A172 (cell line): ENCODE measurements around the gene STK26. TPM values are rescaled to one million over a fixed set of nuclear protein-coding genes. Genes with fewer than 3 reads are reported as not detected.
"Not testable (repeated sequence)": the region's sequence is repeated elsewhere in the genome, so short reads cannot be mapped to it uniquely, and the experiment has no call there.

Experiments
- DNase-seq: peaks from one replicate; pipeline ENCODE4 v3.0.0-alpha.2; 2015; ENCODE audit warnings: low spot score
- total RNA-seq: library from RNA; depleted of rRNA; stranded (reverse); fragments of >200 nt; shearing (Covaris generic); gene quantifications from 2 replicates; pipeline ENCODE4 v1.2.3, GENCODE V29; 2014; rRNA removed

Gene STK26
- 10.0 and 14.5 TPM in 2 replicates for total RNA-seq

- peak; percentile 11 for DNase-seq
Observed at GRCh38 chrX:132022967-132023895, at the start of gene STK26. TSS of gene STK26 (plus strand) at chrX:132023302. CDS start at chrX:132023618, 316 bp downstream.

- no peak for DNase-seq
Observed at GRCh38 chrX:131975851-131976250, 47.3 kb upstream of the STK26 start.

DNA sequence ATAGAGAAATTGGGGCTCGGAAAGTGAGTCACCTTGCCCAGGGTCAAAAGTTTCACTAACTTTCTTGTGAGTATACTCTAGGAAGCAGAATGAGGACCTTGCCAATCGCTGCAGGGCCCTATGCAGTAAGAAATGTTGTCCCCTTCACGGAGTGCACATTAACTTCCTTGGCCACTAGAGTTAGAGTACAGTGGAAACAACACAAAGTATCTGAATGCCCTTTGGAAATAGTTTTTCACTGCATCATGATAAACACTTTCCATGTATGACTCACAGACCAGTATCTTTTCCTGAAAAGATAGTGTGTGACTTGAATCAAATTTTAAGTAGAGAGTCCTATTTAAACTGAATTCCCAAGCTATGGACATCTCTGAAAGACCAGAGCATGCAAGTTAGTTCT, 45.5 kb upstream of the STK26 start:
- no peak for DNase-seq

DNA sequence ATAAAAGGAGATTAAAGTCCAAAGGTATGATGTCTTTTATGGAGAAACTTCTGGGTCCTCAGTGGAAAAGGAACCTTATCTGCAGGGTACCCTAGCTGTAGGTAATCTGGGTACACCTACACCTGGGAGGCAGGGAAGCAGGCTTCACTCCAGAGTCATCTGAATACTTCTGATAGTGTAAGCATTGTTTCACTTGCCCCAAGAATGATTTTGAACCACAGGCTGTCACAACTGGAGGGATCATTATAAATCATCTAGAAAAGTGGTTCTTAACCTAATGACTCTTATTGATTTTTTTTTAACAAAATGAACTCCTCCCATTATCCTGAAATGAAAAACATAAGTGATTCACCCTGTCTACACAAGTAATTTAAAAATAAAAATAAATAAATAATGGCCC, 44.0 kb upstream of the STK26 start:
- no peak for DNase-seq

DNA sequence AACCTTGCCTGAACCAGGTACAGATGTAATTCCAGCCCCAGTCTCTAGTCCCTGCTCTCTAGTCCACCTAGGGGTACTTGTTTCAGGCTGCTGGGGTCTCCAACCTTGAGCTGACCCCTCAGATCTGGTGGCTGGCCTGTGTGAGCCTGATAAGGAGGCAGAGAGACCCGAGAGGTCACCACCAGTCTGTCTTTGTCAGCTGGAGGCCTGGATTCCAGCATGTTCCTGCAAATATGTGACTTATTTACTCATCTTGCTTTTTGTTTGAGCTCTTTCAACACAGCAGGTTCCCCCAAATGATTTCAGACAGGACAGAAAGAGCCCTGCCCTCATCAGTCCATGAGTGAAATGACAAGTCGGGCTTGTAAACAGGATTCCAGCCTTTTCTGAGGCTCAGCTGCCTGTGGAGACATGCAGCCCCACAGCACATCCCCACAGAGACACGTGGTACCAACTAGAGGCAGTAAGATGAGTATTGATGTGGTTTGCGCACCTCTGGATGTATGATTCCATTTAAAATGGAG, 37.5 kb upstream of the STK26 start:
- DNase-seq, result no peak

- DNase-seq, result no peak
Observed at GRCh38 chrX:131987252-131987651, 35.9 kb upstream of the STK26 start.

GRCh38 chrX:131988236-131988635, 34.9 kb upstream of the STK26 start:
- DNase-seq, result no peak

DNA sequence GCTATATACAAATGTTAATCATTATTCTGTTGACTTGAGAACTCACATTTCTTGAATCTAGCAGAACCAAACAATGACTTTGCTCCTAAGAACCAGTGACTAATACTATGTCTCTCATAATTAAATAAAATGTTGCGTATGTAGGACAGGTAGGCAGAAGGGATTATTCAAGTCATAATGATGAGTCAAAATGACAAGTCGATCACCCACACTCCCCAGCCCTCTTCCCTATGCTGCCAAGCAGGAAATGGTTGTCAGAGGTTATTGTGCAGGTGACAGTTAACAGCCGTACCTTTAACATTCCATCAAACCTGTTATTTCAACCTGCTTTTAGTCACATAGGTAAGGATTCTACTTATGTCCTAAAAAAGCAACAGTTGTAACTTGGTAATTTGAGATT, 22.0 kb upstream of the STK26 start:
- DNase-seq, result no peak

- no peak for DNase-seq
Observed at GRCh38 chrX:132004728-132005127, 18.4 kb upstream of the STK26 start.

DNA sequence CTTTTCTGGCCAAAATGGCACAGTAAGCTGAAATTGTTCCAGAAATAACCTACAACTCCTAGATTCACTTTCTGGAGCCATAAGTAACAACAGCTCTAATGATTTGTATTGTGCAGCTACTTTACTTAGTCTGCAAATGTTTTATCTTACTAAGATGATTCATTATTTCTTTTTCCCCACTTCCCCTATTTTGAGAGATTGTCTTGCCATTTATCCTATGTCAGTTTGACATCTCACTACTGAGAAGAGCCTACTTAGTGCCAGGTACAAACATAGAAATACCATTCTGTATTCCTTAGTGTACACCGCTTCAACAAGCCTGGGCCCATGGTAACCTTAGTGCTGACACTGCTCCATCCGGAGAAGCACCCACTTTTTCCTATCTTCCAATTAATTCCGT, 13.8 kb upstream of the STK26 start:
- no peak for DNase-seq

DNA sequence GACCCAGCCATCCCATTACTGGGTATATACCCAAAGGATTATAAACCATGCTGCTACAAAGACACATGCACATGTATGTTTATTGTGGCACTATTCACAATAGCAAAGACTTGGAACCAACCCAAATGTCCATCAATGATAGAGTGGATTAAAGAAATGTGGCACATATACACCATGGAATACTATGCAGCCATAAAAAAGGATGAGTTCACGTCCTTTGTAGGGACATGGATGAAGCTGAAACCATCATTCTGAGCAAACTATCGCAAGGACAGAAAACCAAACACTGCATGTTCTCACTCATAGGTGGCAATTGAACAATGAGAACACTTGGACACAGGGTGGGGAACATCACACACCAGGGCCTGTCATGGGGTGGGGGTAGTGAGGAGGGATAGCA, 12.9 kb upstream of the STK26 start:
- not testable (repeated sequence) for DNase-seq

- DNase-seq, result no peak
Observed at GRCh38 chrX:132015875-132016274, 7.2 kb upstream of the STK26 start.

DNA sequence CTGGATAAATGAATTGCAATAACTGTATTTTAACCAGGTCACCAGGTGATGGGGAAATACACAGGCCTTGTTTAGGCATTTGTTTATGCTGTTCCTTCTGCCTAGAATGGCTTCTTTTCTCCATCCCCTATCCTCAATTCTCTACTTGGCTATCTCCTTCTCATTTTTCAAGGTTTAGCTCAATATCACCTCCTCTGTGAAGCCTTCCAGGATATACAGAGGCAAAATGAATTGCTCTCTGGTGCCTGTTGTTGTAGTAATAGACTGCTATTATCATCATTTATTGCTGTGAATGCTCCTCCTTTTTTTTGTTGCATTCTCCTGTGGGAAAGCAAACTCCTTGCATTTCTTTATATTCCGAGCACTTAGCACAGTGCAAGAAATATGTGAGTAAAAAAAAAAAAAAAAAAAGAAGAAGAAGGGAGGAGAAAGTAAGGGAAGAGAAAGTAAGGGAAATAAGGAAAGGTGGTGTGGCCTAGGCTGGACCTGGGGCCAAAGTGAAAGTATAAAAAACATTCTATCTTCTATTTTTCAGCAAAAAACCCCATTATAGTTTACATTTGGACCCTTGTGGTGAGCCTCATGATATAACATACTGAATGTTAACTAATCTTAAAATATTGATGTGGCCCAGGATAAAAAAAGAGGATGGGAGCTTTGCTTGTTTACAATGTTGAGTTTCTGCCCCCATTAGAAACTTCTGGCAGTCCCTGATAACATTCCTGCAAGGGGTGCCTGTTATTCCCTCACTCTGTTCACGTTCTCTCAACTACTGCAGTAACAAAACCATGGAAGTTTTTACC, 6.3 kb upstream of the STK26 start:
- no peak for DNase-seq

DNA sequence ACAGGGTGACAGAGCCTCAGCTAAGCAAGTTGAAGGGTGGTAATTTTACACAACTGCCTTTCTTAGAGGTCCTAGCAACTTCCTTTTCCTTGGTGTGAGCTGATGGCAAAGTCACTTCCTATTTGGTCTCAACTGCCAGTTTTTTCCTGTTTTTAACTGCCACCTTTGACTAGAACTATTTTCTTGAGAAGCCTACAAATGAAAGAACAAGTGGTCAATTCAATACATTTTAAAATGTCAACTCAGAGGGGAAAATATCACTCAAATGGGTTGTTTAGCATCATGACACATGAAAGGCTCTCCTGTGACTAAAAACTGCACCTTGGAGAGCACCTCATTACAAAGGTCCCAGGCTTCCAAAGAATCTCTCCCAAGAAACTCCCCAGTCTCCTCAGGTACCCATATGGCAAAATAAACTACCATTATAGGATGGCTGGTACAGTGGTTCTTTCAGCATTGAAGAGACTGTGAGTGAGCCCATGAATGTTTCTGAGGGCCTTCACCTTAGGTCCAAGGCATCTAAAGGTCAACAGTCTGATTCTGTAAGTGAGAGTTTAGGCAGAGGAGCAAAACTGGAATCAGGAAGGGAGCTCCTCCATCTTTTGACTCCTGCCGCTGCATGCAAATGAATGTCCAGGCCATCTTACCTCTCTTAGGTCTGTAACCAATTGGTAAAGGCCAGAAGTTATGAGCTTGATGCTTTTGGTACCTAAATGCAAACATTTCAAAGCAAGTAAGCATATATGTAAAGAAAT, 5.5 kb upstream of the STK26 start:
- no peak for DNase-seq

DNA sequence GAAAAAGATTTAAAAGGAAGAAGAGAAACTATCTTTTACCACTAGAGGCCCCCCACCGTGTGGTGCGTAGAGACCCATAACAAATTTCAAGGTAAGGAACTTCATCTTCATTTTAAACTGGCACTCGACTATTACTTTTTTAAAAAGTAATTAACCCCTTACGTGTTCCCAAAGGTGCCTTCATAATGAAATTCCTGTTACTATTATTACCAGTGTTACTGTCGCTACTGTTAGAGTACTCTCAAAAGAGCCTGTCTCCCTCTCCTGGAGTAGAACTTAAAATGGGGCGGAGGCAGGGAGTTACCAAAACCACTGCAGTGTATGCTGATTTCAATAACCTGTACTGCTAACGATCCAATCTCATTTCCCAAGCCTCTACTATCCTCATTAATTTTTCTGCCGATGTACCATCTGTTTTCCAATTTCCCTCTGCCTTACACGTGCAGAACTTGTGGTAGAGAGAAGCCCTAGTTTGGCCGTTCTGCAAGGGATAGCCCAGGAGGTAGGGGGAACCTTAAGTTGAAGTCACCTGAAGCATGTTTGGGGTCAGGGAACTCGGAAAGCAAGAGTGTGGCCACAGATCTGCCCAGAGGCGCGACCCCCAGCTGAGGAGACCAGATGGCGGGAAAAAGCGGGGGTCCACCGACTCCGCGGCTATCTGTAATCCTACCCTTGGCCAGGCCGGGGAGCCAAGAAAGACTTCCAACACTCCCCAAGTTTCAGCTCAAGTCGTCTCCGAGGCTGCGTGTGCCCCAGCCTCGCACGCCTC, 720 bp upstream of the STK26 start:
- no peak for DNase-seq

DNA sequence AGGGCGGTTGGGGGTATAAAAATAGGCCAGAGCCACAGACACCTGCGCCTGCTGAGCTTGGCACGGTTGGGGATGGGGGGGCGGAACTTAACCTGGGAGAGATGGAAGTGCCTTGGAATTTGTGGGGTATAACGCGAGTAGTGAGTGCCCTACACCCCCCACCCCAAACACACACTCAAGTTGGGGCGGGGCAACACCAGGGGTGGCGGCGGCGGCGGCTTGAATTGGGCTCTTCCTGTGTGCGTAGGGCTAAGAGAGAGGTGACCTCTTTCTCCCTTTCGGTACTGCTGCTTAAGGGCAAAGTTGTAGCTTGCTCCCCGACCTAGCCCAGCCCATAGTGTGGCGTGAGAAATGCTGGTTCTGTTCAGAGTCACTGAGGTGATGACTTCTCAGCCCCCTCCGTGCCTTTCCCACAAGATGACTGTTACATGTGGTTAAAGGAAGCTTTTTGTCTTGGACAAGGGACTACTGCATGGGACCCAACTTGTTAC, 839 bp downstream of the STK26 start:
- no peak for DNase-seq

GRCh38 chrX:132025041-132025440, 1.9 kb downstream of the STK26 start:
- DNase-seq, result no peak

DNA sequence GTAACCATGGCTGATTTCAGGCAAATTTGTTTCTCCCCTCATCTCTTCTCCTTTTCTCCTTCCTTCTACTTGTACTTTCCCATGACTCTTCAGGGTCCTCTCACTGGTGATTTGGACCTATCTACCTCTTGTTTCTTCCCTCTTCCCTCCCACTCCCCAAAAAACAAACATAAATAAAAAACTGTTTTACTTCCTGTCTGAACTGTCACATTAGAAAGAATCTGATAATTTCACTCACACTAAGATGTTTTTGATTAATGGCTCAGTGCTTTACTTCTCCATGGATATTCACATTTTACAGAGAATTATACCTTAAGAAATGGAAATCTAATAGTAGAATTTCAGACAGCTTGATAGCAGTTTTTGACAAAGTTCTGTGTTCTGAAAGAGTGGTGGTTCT, 7.2 kb downstream of the STK26 start:
- DNase-seq, result no peak

DNA sequence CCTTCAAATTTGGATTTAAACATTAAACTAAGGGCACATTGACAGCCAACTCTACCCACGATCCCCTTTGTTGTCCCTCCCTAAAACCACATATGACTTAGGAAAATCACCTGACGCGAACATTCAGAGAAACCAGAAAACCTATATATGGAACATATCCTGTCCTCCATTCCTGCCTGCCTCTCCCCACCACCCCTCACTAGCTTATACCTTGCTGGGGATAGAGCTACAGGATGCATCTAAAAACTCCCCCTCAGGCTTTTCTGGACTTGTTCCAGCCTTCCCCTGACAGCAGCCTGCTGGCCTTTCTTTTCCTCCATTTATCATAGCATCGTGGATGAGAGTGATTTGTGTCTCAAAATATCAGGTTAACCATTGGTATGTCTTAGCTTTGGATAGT, 8.8 kb downstream of the STK26 start:
- DNase-seq, result no peak

DNA sequence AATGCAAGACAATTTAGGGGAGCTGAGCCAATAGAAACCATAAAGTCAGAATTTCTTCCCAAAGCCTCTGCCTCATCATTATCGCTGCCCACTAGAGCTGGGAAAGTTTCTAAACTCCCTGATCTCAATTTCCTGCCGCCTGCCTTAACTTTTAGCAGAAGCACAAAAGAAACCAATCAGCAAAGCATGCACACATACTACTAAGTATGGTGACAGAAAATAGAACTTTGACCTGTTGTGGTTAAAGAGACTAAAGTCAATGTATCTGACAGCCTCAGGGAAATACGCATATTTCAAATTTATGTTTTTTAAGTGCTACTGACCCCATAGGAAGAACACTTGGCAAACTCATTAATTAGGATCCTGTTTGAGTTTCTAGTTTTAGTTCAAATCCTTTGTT, 10.1 kb downstream of the STK26 start:
- no peak for DNase-seq

GRCh38 chrX:132034648-132035047, 11.5 kb downstream of the STK26 start:
- DNase-seq, result no peak
